Measurements from ENCODE around the gene KRT34.
"Not testable (repeated sequence)": the region's sequence is repeated elsewhere in the genome, so short reads cannot be mapped to it uniquely, and the experiment has no call there.

- not testable (repeated sequence) for TF ChIP-seq POLR2A, CTCF (IDR thresholded peaks at IDR 0.05)
Measured at GRCh38 chr17:41380091-41380490, 2.0 kb downstream of the KRT34 start.
